PFSK-1 (cell line): ENCODE measurements around the gene GPR37L1.

Experiments used
- FOXP2 ChIP-seq: optimal IDR thresholded peaks from 2 replicates; pipeline ENCODE3; 2011; ENCODE audit warnings: borderline replicate concordance, control low read depth, inconsistent platforms; ENCODE audit not compliant: insufficient read depth; ENCODE audit errors: extremely low read length, extremely low read depth
- POLR2AphosphoS5 ChIP-seq: IDR thresholded peaks from 2 replicates; pipeline ENCODE4 v1.6.1; 2012; ENCODE audit warnings: low read depth, mild to moderate bottlenecking, control low read depth, low read length, moderate library complexity
- TF ChIP-seq, protein P1 (sequence below), 2 experiments: IDR thresholded peaks; 2 replicates each; pipeline versions ENCODE4 v1.6.1 to v1.8.0; 2011 to 2012; ENCODE audit warnings: low read depth in 2 of 2, low read length in 2 of 2, control low read depth in 1 of 2, inconsistent platforms in 1 of 2, mild to moderate bottlenecking in 1 of 2, moderate library complexity in 1 of 2; ENCODE audit not compliant: insufficient read depth in 1 of 2

DNA sequence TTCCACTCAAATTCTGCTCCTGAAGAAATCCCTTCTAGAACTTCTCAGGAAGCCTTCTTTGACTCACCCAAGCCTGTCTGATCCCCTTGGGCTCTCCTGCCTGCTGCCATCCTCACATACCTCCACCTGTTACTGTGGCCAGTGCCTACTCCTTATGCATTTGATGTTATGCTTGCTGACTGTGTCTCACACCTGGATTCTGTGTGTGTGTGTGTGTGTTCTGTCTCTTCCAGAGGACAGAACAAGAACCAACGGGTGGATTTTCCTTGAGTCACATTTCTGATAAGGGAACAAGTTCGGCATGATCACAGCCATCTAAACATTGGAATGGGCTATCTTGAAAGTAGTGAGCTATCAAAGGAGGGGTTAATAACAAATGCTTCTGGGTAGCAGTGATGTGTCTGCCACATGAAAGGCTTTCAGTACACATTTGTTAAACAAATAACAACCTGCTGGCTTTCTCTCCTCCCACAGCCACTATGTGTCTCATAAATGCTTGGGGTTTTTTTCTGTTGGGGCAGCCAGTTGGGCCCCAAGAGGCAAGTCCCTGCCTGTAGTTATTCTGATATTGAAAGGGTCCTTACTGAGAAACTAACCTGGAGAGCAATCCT is 8.9 kb upstream of the GPR37L1 start:
- TF ChIP-seq POLR2AphosphoS5 (no peak), FOXP2 (no peak)
- TF ChIP-seq, protein P1, sequence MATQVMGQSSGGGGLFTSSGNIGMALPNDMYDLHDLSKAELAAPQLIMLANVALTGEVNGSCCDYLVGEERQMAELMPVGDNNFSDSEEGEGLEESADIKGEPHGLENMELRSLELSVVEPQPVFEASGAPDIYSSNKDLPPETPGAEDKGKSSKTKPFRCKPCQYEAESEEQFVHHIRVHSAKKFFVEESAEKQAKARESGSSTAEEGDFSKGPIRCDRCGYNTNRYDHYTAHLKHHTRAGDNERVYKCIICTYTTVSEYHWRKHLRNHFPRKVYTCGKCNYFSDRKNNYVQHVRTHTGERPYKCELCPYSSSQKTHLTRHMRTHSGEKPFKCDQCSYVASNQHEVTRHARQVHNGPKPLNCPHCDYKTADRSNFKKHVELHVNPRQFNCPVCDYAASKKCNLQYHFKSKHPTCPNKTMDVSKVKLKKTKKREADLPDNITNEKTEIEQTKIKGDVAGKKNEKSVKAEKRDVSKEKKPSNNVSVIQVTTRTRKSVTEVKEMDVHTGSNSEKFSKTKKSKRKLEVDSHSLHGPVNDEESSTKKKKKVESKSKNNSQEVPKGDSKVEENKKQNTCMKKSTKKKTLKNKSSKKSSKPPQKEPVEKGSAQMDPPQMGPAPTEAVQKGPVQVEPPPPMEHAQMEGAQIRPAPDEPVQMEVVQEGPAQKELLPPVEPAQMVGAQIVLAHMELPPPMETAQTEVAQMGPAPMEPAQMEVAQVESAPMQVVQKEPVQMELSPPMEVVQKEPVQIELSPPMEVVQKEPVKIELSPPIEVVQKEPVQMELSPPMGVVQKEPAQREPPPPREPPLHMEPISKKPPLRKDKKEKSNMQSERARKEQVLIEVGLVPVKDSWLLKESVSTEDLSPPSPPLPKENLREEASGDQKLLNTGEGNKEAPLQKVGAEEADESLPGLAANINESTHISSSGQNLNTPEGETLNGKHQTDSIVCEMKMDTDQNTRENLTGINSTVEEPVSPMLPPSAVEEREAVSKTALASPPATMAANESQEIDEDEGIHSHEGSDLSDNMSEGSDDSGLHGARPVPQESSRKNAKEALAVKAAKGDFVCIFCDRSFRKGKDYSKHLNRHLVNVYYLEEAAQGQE (IDR thresholded peaks at IDR 0.05; ENCODE audit: insufficient read depth in 1 of 2, low read depth in 2 of 2, low read length in 2 of 2) = no peak
